Measurements from ENCODE around the gene MTARC1. TPM values are rescaled to one million over a fixed set of nuclear protein-coding genes. Genes with fewer than 3 reads are reported as not detected.

Gene MTARC1
- polyA plus RNA-seq: 100 to 1,000 TPM in 2 of 3 donors, 10 to 100 TPM in 1; 18.2 to 325 (median 136) TPM

- WGBS, 3 donors: 1 to 3% (median 2%) methylated on average over 44 to 56 of the region's 56 CpGs
- H3K27ac ChIP-seq (ENCODE audit: low read depth, low read length): no peak within 1 kb of the TSS
Observed at GRCh38 chr1:220786337-220787068, at the start of gene MTARC1. MTARC1 (plus strand) TSS chr1:220786913; CDS start chr1:220786945, 32 bp downstream.

GRCh38 chr1:220741349-220741748 lies 45.4 kb upstream of the MTARC1 start:
- H3K27ac ChIP-seq (ENCODE audit: low read depth, low read length): no peak overlapping the region
- 58 to 68% (median 64%) methylated on average over 2 of the region's 2 CpGs for WGBS, 3 donors

GRCh38 chr1:220741825-220742224 lies 44.9 kb upstream of the MTARC1 start:
- H3K27ac ChIP-seq (ENCODE audit: low read depth, low read length): no peak overlapping the region
- WGBS, 3 donors: 73 to 100% (median 97%) methylated on average over 1 of the region's 1 CpG

- WGBS, 3 donors: 84 to 88% (median 85%) methylated on average over 3 of the region's 3 CpGs
- H3K27ac ChIP-seq (ENCODE audit: low read depth, low read length): no peak overlapping the region
Observed at GRCh38 chr1:220742520-220742919, 44.2 kb upstream of the MTARC1 start.

GRCh38 chr1:220746851-220747250 lies 39.9 kb upstream of the MTARC1 start:
- no peak overlapping the region for H3K27ac ChIP-seq (ENCODE audit: low read depth, low read length)
- 89 to 94% (median 93%) methylated on average over 3 of the region's 3 CpGs for WGBS, 3 donors

- WGBS, 3 donors: 12 to 29% (median 25%) methylated on average over 18 of the region's 18 CpGs
- H3K27ac ChIP-seq (ENCODE audit: low read depth, low read length): no peak overlapping the region
Observed at GRCh38 chr1:220747437-220748088, 39.1 kb upstream of the MTARC1 start.

- WGBS, 3 donors: 1 to 2% (median 1%) methylated on average over 71 to 77 of the region's 77 CpGs
- peak within 1 kb of the TSS; percentile 58 for H3K27ac ChIP-seq (ENCODE audit: low read depth, low read length)
Observed at GRCh38 chr1:220748089-220748934, 38.4 kb upstream of the MTARC1 start, which contains the start of gene MTARC2. MTARC2 (plus strand) TSS chr1:220748322; CDS start chr1:220748532, 210 bp downstream.

GRCh38 chr1:220748936-220749335 lies 37.8 kb upstream of the MTARC1 start:
- peak overlapping the region; percentile 9 for H3K27ac ChIP-seq (ENCODE audit: low read depth, low read length)
- 8 to 9% (median 8%) methylated on average over 3 of the region's 3 CpGs for WGBS, 3 donors

- 18 to 33% (median 27%) methylated on average over 6 of the region's 6 CpGs for WGBS, 3 donors
- H3K27ac ChIP-seq (ENCODE audit: low read depth, low read length): no peak overlapping the region
Observed at GRCh38 chr1:220750131-220750515, 36.6 kb upstream of the MTARC1 start.

- WGBS, 3 donors: 20 to 77% (median 75%) methylated on average over 2 of the region's 2 CpGs
- H3K27ac ChIP-seq (ENCODE audit: low read depth, low read length): no peak overlapping the region
Observed at GRCh38 chr1:220751111-220751510, 35.6 kb upstream of the MTARC1 start.

- no peak overlapping the region for H3K27ac ChIP-seq (ENCODE audit: low read depth, low read length)
- 73 to 89% (median 81%) methylated on average over 6 of the region's 6 CpGs for WGBS, 3 donors
Observed at GRCh38 chr1:220754212-220754917, 32.3 kb upstream of the MTARC1 start.

GRCh38 chr1:220754918-220755295 lies 31.8 kb upstream of the MTARC1 start:
- 87 to 97% (median 94%) methylated on average over 4 of the region's 4 CpGs for WGBS, 3 donors
- H3K27ac ChIP-seq (ENCODE audit: low read depth, low read length): no peak overlapping the region

GRCh38 chr1:220755309-220755708 lies 31.4 kb upstream of the MTARC1 start:
- 75 to 93% (median 79%) methylated on average over 6 of the region's 6 CpGs for WGBS, 3 donors

GRCh38 chr1:220757441-220757840 lies 29.3 kb upstream of the MTARC1 start:
- H3K27ac ChIP-seq (ENCODE audit: low read depth, low read length): no peak overlapping the region
- 86 to 94% (median 87%) methylated on average over 3 of the region's 3 CpGs for WGBS, 3 donors

More at GRCh38 chr1:220755309-220755708, 31.4 kb upstream of the MTARC1 start:
- H3K27ac ChIP-seq (ENCODE audit: low read depth, low read length): no peak overlapping the region

- no peak overlapping the region for H3K27ac ChIP-seq (ENCODE audit: low read depth, low read length)
- WGBS, 3 donors: 96% methylated on average over 3 of the region's 3 CpGs
Observed at GRCh38 chr1:220759147-220759546, 27.6 kb upstream of the MTARC1 start.

GRCh38 chr1:220761688-220762427 lies 24.9 kb upstream of the MTARC1 start:
- H3K27ac ChIP-seq (ENCODE audit: low read depth, low read length): no peak overlapping the region
- 32 to 93% (median 73%) methylated on average over 7 of the region's 7 CpGs for WGBS, 3 donors

GRCh38 chr1:220764757-220765156 lies 22.0 kb upstream of the MTARC1 start:
- 94 to 97% (median 95%) methylated on average over 3 of the region's 3 CpGs for WGBS, 3 donors

More at GRCh38 chr1:220764757-220765156, 22.0 kb upstream of the MTARC1 start:
- no peak overlapping the region for H3K27ac ChIP-seq (ENCODE audit: low read depth, low read length)
